K562 (cell line): ENCODE results near the gene TNF. TPM values are rescaled to one million over a fixed set of nuclear protein-coding genes. Genes with fewer than 3 reads are reported as not detected.

Source experiments
- ATAC-seq: fragments of 200-7000 bp; cut with Tn5 transposase; 3 replicates; pipeline ENCODE4 v1.9.1; 2020; ENCODE audit warnings: moderate library complexity
- BruUV-seq: library from RNA; stranded (reverse); fragments of 400-500 nt; replicated peaks from 2 replicates; lab custom pipeline; 2021; lab: Mats Ljungman, UMichigan
- CTCF ChIA-PET: fragments of 300-600 bp; formaldehyde crosslinking; extraction: SDS; loops from one replicate; lab custom pipeline; 2021; ENCODE audit warnings: low intra/inter-chr PET ratio; lab: Yijun Ruan, JAX
- POLR2A ChIA-PET: fragments of 300-600, 350-650 bp; sonication (Branson Sonifier 250); formaldehyde crosslinking; extraction: SDS; loops from one replicate; lab custom pipeline; 2021; ENCODE audit warnings: antibody characterized with exemption, inconsistent platforms; lab: Yijun Ruan, JAX
- DNase-seq, 4 experiments: peaks; one replicate each; pipeline versions ENCODE4 v3.0.0 to v3.0.0-alpha.2; 2011 to 2018; ENCODE audit warnings: low spot score in 3 of 4, mixed read lengths in 3 of 4; ENCODE audit errors: extremely low read depth in 1 of 4
- FAIRE-seq: peaks from 2 replicates; lab custom pipeline; 2011; peaks lifted over from hg19 to GRCh38; lab: Jason Lieb, UNC
- H2AFZ ChIP-seq: 2 replicates; pipeline ENCODE4 v1.6.0; 2011; ENCODE audit warnings: low read depth, low read length, control low read depth, inconsistent platforms
- H3K27ac ChIP-seq: fragments of 200-600 bp; 3 replicates; pipeline ENCODE4 v1.8.0; 2011; ENCODE audit warnings: low read depth, mild to moderate bottlenecking, control low read depth, inconsistent platforms, low read length, moderate library complexity, mixed read lengths; ENCODE audit errors: extremely low read depth
- H3K27me3 ChIP-seq, 2 experiments: fragments of 300-600 bp in 1 of 2; 2 replicates in 1 of 2; 3 replicates in 1 of 2; pipeline versions ENCODE4 v1.6.0 to v1.8.0; 2011; ENCODE audit warnings: inconsistent platforms in 2 of 2, low read length in 2 of 2, mild to moderate bottlenecking in 1 of 2, mixed read lengths in 1 of 2, moderate library complexity in 1 of 2; ENCODE audit not compliant: control insufficient read depth in 2 of 2, insufficient read depth in 2 of 2
- H3K36me3 ChIP-seq: fragments of 300-600 bp; 3 replicates; pipeline ENCODE4 v1.8.0; 2011; ENCODE audit warnings: mild to moderate bottlenecking, low read length, inconsistent platforms; ENCODE audit not compliant: control insufficient read depth, insufficient read depth
- H3K4me1 ChIP-seq, 2 experiments: fragments of 200-600 bp in 1 of 2; replicated peaks in 1 of 2; 2 replicates in 1 of 2; 3 replicates in 1 of 2; pipeline versions ENCODE4 v1.5.1 to v1.8.0; 2011; ENCODE audit warnings: inconsistent platforms in 2 of 2, low read length in 2 of 2, mild to moderate bottlenecking in 1 of 2, mixed read lengths in 1 of 2, moderate library complexity in 1 of 2; ENCODE audit not compliant: control insufficient read depth in 2 of 2, insufficient read depth in 2 of 2
- H3K4me2 ChIP-seq: 2 replicates; pipeline ENCODE4 v1.6.1; 2011; ENCODE audit warnings: low read length, control low read depth, inconsistent platforms, mixed read lengths; ENCODE audit not compliant: insufficient read depth
- H3K4me3 ChIP-seq: fragments of 200-600 bp; sonication (generic), shearing (Covaris generic); 2 replicates; pipeline ENCODE4 v1.5.1; 2016; ENCODE audit warnings: control low read depth, inconsistent platforms
- H3K79me2 ChIP-seq: fragments of 200-600 bp; 3 replicates; pipeline ENCODE4 v1.8.0; 2011; ENCODE audit warnings: low read length, inconsistent platforms; ENCODE audit not compliant: control insufficient read depth, insufficient read depth
- H3K9ac ChIP-seq, 2 experiments: 2 replicates each; pipeline versions ENCODE4 v1.6.0 to v1.6.1; 2011; ENCODE audit warnings: low read depth in 2 of 2, low read length in 2 of 2, control low read depth in 1 of 2, inconsistent platforms in 1 of 2, mild to moderate bottlenecking in 1 of 2, mixed read lengths in 1 of 2; ENCODE audit not compliant: insufficient read depth in 1 of 2
- H3K9me1 ChIP-seq: one replicate; pipeline ENCODE4 v1.6.0; 2011; ENCODE audit warnings: inconsistent platforms, mild to moderate bottlenecking, low read length, moderate library complexity; ENCODE audit not compliant: control insufficient read depth, insufficient read depth
- H3K9me3 ChIP-seq: replicated peaks from 2 replicates; pipeline ENCODE4 v1.5.1; 2011; ENCODE audit warnings: low read depth, low read length, inconsistent platforms; ENCODE audit not compliant: control insufficient read depth, insufficient read depth
- H4K20me1 ChIP-seq: replicated peaks from 2 replicates; pipeline ENCODE4 v1.6.1; 2011; ENCODE audit warnings: low read length, inconsistent platforms, mixed read lengths; ENCODE audit not compliant: control insufficient read depth, insufficient read depth
- DNMT1 ChIP-seq: fragments of 450-650 bp; IDR thresholded peaks from 2 replicates; pipeline ENCODE4 v1.6.1; 2016; ENCODE audit warnings: antibody characterized with exemption, mild to moderate bottlenecking
- FOS ChIP-seq: IDR thresholded peaks from 3 replicates; pipeline ENCODE4 v1.6.1; 2011; ENCODE audit not compliant: insufficient read length; ENCODE audit errors: extremely low read depth
- GABPA ChIP-seq: fragments of 200-800 bp; sonication (Bioruptor generic); conservative IDR thresholded peaks from 2 replicates; pipeline ENCODE4 v1.6.1; 2016; ENCODE audit warnings: low read depth, missing genetic modification characterization, missing compliant biosample characterization
- HDAC1 ChIP-seq, 2 experiments: fragments of 450-650 bp; IDR thresholded peaks; 2 replicates each; pipeline ENCODE4 v1.6.1; 2016 to 2017; ENCODE audit warnings: inconsistent platforms in 1 of 2, mild to moderate bottlenecking in 1 of 2, moderate library complexity in 1 of 2
- IFI16 ChIP-seq: fragments of 250-450 bp; sonication (Bioruptor Pico); IDR thresholded peaks from 2 replicates; pipeline ENCODE4 v2.1.2; 2022; ENCODE audit warnings: mild to moderate bottlenecking, inconsistent platforms
- KDM1A ChIP-seq, 2 experiments: fragments of 450-650 bp; IDR thresholded peaks; 2 replicates each; pipeline ENCODE4 v1.6.1; 2016; ENCODE audit warnings: mild to moderate bottlenecking in 2 of 2
- KDM2B ChIP-seq: fragments of 250-450 bp; sonication (Bioruptor Pico); IDR thresholded peaks from 2 replicates; pipeline ENCODE4 v1.8.0; 2021; ENCODE audit warnings: mild to moderate bottlenecking, moderate library complexity
- NR0B1 ChIP-seq: fragments of 450-650 bp; IDR thresholded peaks from one replicate; pipeline ENCODE4 v1.6.1; 2018; ENCODE audit warnings: mild to moderate bottlenecking, moderate library complexity; ENCODE audit not compliant: partially characterized antibody
- RFX7 ChIP-seq: fragments of 250-450 bp; sonication (Bioruptor Pico); IDR thresholded peaks from 2 replicates; pipeline ENCODE4 v1.5.1; 2021; ENCODE audit warnings: mild to moderate bottlenecking
- SMARCB1 ChIP-seq: IDR thresholded peaks from 2 replicates; pipeline ENCODE4 v1.6.1; 2011; ENCODE audit warnings: improper control_type of control experiment, low read depth; ENCODE audit not compliant: insufficient read length
- ZNF224 ChIP-seq: sonication (generic); formaldehyde crosslinking; IDR thresholded peaks from 2 replicates; pipeline ENCODE4 v1.8.0; 2022; ENCODE audit warnings: mild to moderate bottlenecking, missing genetic modification reagents
- ZNF592 ChIP-seq: fragments of 450-650 bp; IDR thresholded peaks from 2 replicates; pipeline ENCODE4 v1.6.1; 2017; ENCODE audit warnings: antibody characterized with exemption, mild to moderate bottlenecking
- WGBS: fragments of 100-300 bp; shearing (Covaris generic); methylation state at CpG from one replicate; pipeline ENCODE4 v1.1.6; 2016; ENCODE audit warnings: low coverage, mixed read lengths; ENCODE audit not compliant: insufficient coverage; ENCODE audit errors: missing lambda C conversion rate; 5-methylcytosine and 5-hydroxymethylcytosine counted together
- in situ Hi-C: fragments of 300-500 bp; cut with MboI; formaldehyde crosslinking; loops from 4 replicates; pipeline ENCODE4 v1.15.0; 2018; ENCODE audit warnings: inconsistent platforms, mixed read lengths
- intact Hi-C: fragments of 100-400 bp; cut with micrococcal nuclease; formaldehyde crosslinking; loops from 2 replicates; pipeline ENCODE4 v1.14.2; 2022
- polyA plus RNA-seq, 8 experiments: library from polyadenylated mRNA; depleted of rRNA in 4 of 8; stranded (reverse) in 5 of 8; unstranded in 3 of 8; fragments of >200 nt; fragmentation: Nextera tagmentation in 2 of 8; fragmentation: Illumina TruSeq in 1 of 8; extraction: Ambion mirVana in 2 of 8; extraction: Trizol in 1 of 8; gene quantifications; 2 replicates each; pipeline versions ENCODE4 v1.2.1 to v1.2.3, GENCODE V29; 2011 to 2014; ENCODE audit warnings: inconsistent platforms in 1 of 8, missing spikeins in 1 of 8
- total RNA-seq, 7 experiments: library from RNA; depleted of rRNA in 6 of 7; stranded (reverse); fragments of >200 nt in 6 of 7; fragmentation: Illumina TruSeq in 2 of 7; extraction: Trizol in 2 of 7; gene quantifications; 2 replicates each; pipeline versions ENCODE4 v1.2.1 to v1.2.3, GENCODE V29; 2011 to 2021; ENCODE audit warnings: low replicate concordance in 1 of 7

Gene TNF
- total and polyA plus RNA-seq, 9 of the 15 experiments (the other 6 are each of a cell fraction or from before 2014, with no cell fraction given), result 0.08 to 0.40 TPM; not detected in 7

- no peaks in the 10 kb centered on the region for H3K9me3 ChIP-seq
- no peak overlapping the region for H3K9ac ChIP-seq
- ATAC-seq (no peak), DNase-seq (no peak), FAIRE-seq (no peak)
- 28% methylated on average over 8 of the region's 8 CpGs for WGBS
- H3K4me2 ChIP-seq, result no peak overlapping the region; the same call in 1 of the 2 replicates
- no peaks in the 10 kb centered on the region for H3K9me1 ChIP-seq
- BruUV-seq, result no TSS peak
- peaks cover 0 to 27% of the 10 kb centered on the region in 2 experiments; a peak in 2 of 5 replicates for H3K4me1 ChIP-seq
- H3K27me3 ChIP-seq, result no peaks in the 10 kb centered on the region
- H3K27ac ChIP-seq, result no peak overlapping the region
- H4K20me1 ChIP-seq, result no peaks in the 10 kb centered on the region
- ChIA-PET CTCF (no interaction called here), POLR2A (interaction anchor here (0.6 to 1.4 kb wide), 7 partner anchors 8 to 50 kb away, joined by 3 to 9 read pairs (median 3); no protein-coding TSS in a partner anchor)
- H3K79me2 ChIP-seq, result no peaks in the 10 kb centered on the region
- no peak overlapping the region for H2AFZ ChIP-seq
- in situ Hi-C loops (no loop called here), intact Hi-C loops (no loop called here)
- H3K4me3 ChIP-seq, result no peak overlapping the region
- H3K36me3 ChIP-seq, result no peaks in the 10 kb centered on the region
- TF ChIP-seq DNMT1 (no peak), SMARCB1 (no peak), IFI16 (CRISPR knock-in tag) (no peak), NR0B1 (no peak), FOS (no peak), KDM2B (CRISPR knock-in tag) (no peak), GABPA (tag) (no peak), ZNF592 (no peak), ZNF224 (CRISPR knock-in tag) (no peak), RFX7 (no peak), KDM1A (IDR thresholded peaks at IDR 0.05) (peak; percentile 45 to 48; a peak in 2 of 4 replicates), HDAC1 (IDR thresholded peaks at IDR 0.05) (0 out of 4 replicates have a peak, but pooled peaks of 1 of the 2 experiments have one; percentile 54)
Observed at GRCh38 chr6:31575952-31576685, 754 bp downstream of the TNF start.
